Skeletal muscle tissue (tissue), 4 donors: ENCODE results near the gene GATA6. TPM values are rescaled to one million over a fixed set of nuclear protein-coding genes. Genes with fewer than 3 reads are reported as not detected.

Source experiments
- H3K27ac ChIP-seq: one replicate; pipeline ENCODE4 v1.7.0; 2013; ENCODE audit warnings: mild to moderate bottlenecking, low read depth, low read length, inconsistent platforms
- H3K27me3 ChIP-seq, 3 donors: one replicate each; pipeline ENCODE4 v1.7.0; 2013; ENCODE audit warnings: low read length in 3 of 3; ENCODE audit not compliant: control insufficient read depth in 3 of 3, insufficient read depth in 3 of 3
- H3K36me3 ChIP-seq, 3 donors: one replicate each; pipeline ENCODE4 v1.7.0; 2013; ENCODE audit warnings: low read length in 3 of 3; ENCODE audit not compliant: control insufficient read depth in 3 of 3, insufficient read depth in 3 of 3
- H3K4me1 ChIP-seq, 3 donors: one replicate each; pipeline ENCODE4 v1.7.0; 2013; ENCODE audit warnings: low read length in 3 of 3, mild to moderate bottlenecking in 3 of 3; ENCODE audit not compliant: control insufficient read depth in 3 of 3, insufficient read depth in 3 of 3
- H3K4me3 ChIP-seq, 3 donors: one replicate each; pipeline ENCODE4 v1.7.0; 2013; ENCODE audit warnings: low read length in 3 of 3
- H3K9ac ChIP-seq, 3 donors: one replicate each; pipeline ENCODE4 v1.7.0; 2013; ENCODE audit warnings: low read length in 3 of 3, mild to moderate bottlenecking in 3 of 3, moderate library complexity in 2 of 3, low read depth in 1 of 3
- H3K9me3 ChIP-seq, 3 donors: one replicate each; pipeline ENCODE4 v1.7.0; 2013; ENCODE audit warnings: low read length in 3 of 3; ENCODE audit not compliant: control insufficient read depth in 3 of 3
- total RNA-seq: library from RNA; depleted of rRNA; stranded (reverse); fragments of >200 nt; gene quantifications from one replicate; pipeline ENCODE4 v1.2.3, GENCODE V29; 2014
- donor health status: Osteomylitis.

The GATA6 gene
- total RNA-seq, 1 donor from 2014 or later = 2.6 TPM

- peaks cover 12 to 30% (median 24%) of the 10 kb centered on the region in 3 donors for H3K4me1 ChIP-seq
- H3K4me3 ChIP-seq = no peak overlapping the region
- peaks cover 81 to 87% (median 86%) of the 10 kb centered on the region in 3 donors for H3K27me3 ChIP-seq
- H3K9ac ChIP-seq = no peak overlapping the region
- no peaks in the 10 kb centered on the region for H3K9me3 ChIP-seq
- H3K36me3 ChIP-seq = no peaks in the 10 kb centered on the region
- no peak overlapping the region for H3K27ac ChIP-seq
Measured at GRCh38 chr18:22165603-22166068, 3.8 kb upstream of the GATA6 start.

- Histone ChIP-seq H3K27me3 (peaks cover 87 to 91% (median 88%) of the 10 kb centered on the region in 3 donors), H3K4me1 (peaks cover 15 to 35% (median 29%) of the 10 kb centered on the region in 3 donors), H3K27ac (no peak overlapping the region), H3K9ac (no peak overlapping the region), H3K4me3 (no peak overlapping the region), H3K9me3 (no peaks in the 10 kb centered on the region), H3K36me3 (no peaks in the 10 kb centered on the region)
Measured at GRCh38 chr18:22166069-22166950, 3.1 kb upstream of the GATA6 start.

GRCh38 chr18:22167091-22167470 is 2.3 kb upstream of the GATA6 start:
- H3K9ac ChIP-seq = no peak overlapping the region
- no peaks in the 10 kb centered on the region for H3K36me3 ChIP-seq
- H3K9me3 ChIP-seq = no peaks in the 10 kb centered on the region
- no peak overlapping the region for H3K27ac ChIP-seq
- H3K4me1 ChIP-seq = peaks cover 15 to 36% (median 31%) of the 10 kb centered on the region in 3 donors
- H3K4me3 ChIP-seq = no peak overlapping the region
- peaks cover 86 to 91% (median 87%) of the 10 kb centered on the region in 3 donors for H3K27me3 ChIP-seq

- Histone ChIP-seq H3K9ac (no peak overlapping the region), H3K4me1 (peaks cover 15 to 40% (median 31%) of the 10 kb centered on the region in 3 donors), H3K27me3 (peaks cover 87 to 95% (median 89%) of the 10 kb centered on the region in 3 donors)
Measured at GRCh38 chr18:22167471-22168241, 1.7 kb upstream of the GATA6 start.

GRCh38 chr18:22168360-22168921 is 948 bp upstream of the GATA6 start:
- Histone ChIP-seq H3K36me3 (no peaks in the 10 kb centered on the region), H3K4me3 (peak overlapping the region in 2 of 3 donors; percentile 29 to 86), H3K9ac (no peak overlapping the region), H3K4me1 (peaks cover 15 to 41% (median 31%) of the 10 kb centered on the region in 3 donors), H3K27ac (no peak overlapping the region), H3K9me3 (no peaks in the 10 kb centered on the region), H3K27me3 (peaks cover 87 to 93% (median 89%) of the 10 kb centered on the region in 3 donors)

More at GRCh38 chr18:22167471-22168241, 1.7 kb upstream of the GATA6 start:
- Histone ChIP-seq H3K9me3 (no peaks in the 10 kb centered on the region), H3K36me3 (no peaks in the 10 kb centered on the region), H3K4me3 (no peak overlapping the region), H3K27ac (no peak overlapping the region)

GRCh38 chr18:22169889-22170420 is 566 bp downstream of the GATA6 start:
- peaks cover 15 to 40% (median 31%) of the 10 kb centered on the region in 3 donors for H3K4me1 ChIP-seq
- H3K9me3 ChIP-seq = no peaks in the 10 kb centered on the region
- H3K27me3 ChIP-seq = peaks cover 85 to 92% (median 89%) of the 10 kb centered on the region in 3 donors
- H3K9ac ChIP-seq = peak overlapping the region; percentile 57 to 80 (median 71)
- peak overlapping the region; percentile 84 to 86 (median 85) for H3K4me3 ChIP-seq
- peak overlapping the region; percentile 73 for H3K27ac ChIP-seq
- H3K36me3 ChIP-seq = no peaks in the 10 kb centered on the region

- Histone ChIP-seq H3K27ac (peak overlapping the region; percentile 73), H3K27me3 (peaks cover 85 to 91% (median 88%) of the 10 kb centered on the region in 3 donors), H3K4me3 (peak overlapping the region; percentile 84 to 86 (median 85)), H3K36me3 (no peaks in the 10 kb centered on the region), H3K4me1 (peaks cover 15 to 37% (median 28%) of the 10 kb centered on the region in 3 donors), H3K9ac (peak overlapping the region; percentile 57 to 80 (median 71)), H3K9me3 (no peaks in the 10 kb centered on the region)
Measured at GRCh38 chr18:22170421-22171257, 1.2 kb downstream of the GATA6 start.

- no peaks in the 10 kb centered on the region for H3K9me3 ChIP-seq
- no peak overlapping the region for H3K27ac ChIP-seq
- no peaks in the 10 kb centered on the region for H3K36me3 ChIP-seq
- H3K4me3 ChIP-seq = peak overlapping the region; percentile 67 to 86 (median 84)
- H3K27me3 ChIP-seq = peaks cover 77 to 88% (median 85%) of the 10 kb centered on the region in 3 donors
- H3K4me1 ChIP-seq = peaks cover 15 to 37% (median 31%) of the 10 kb centered on the region in 3 donors
- peak overlapping the region in 2 of 3 donors; percentile 32 to 45 for H3K9ac ChIP-seq
Measured at GRCh38 chr18:22171258-22172119, 2.1 kb downstream of the GATA6 start.
